ENCODE results near the gene PLA2G6.

GRCh38 chr22:38075961-38076360 is 105.7 kb downstream of the PLA2G6 start:
- TF ChIP-seq, protein P1, sequence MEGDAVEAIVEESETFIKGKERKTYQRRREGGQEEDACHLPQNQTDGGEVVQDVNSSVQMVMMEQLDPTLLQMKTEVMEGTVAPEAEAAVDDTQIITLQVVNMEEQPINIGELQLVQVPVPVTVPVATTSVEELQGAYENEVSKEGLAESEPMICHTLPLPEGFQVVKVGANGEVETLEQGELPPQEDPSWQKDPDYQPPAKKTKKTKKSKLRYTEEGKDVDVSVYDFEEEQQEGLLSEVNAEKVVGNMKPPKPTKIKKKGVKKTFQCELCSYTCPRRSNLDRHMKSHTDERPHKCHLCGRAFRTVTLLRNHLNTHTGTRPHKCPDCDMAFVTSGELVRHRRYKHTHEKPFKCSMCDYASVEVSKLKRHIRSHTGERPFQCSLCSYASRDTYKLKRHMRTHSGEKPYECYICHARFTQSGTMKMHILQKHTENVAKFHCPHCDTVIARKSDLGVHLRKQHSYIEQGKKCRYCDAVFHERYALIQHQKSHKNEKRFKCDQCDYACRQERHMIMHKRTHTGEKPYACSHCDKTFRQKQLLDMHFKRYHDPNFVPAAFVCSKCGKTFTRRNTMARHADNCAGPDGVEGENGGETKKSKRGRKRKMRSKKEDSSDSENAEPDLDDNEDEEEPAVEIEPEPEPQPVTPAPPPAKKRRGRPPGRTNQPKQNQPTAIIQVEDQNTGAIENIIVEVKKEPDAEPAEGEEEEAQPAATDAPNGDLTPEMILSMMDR (IDR thresholded peaks at IDR 0.05), result no peak
- no peak for TF ChIP-seq POLR2A (IDR thresholded peaks at IDR 0.05)

Measured in esophagus squamous epithelium (tissue), 4 donors.